Subcutaneous abdominal adipose tissue (tissue), 5 donors: ENCODE measurements around the gene PLSCR4.

ENCODE experiments used
- H3K27ac ChIP-seq: one replicate; pipeline ENCODE4 v1.7.0; 2013; ENCODE audit warnings: low read depth, mild to moderate bottlenecking, inconsistent platforms, low read length, moderate library complexity
- H3K27me3 ChIP-seq, 5 donors: one replicate each; pipeline ENCODE4 v1.7.0; 2013; ENCODE audit warnings: low read length in 5 of 5, inconsistent platforms in 1 of 5; ENCODE audit not compliant: control insufficient read depth in 5 of 5, insufficient read depth in 4 of 5
- H3K36me3 ChIP-seq, 5 donors: one replicate each; pipeline ENCODE4 v1.7.0; 2013; ENCODE audit warnings: low read length in 5 of 5; ENCODE audit not compliant: control insufficient read depth in 5 of 5, insufficient read depth in 5 of 5
- H3K4me1 ChIP-seq, 5 donors: one replicate each; pipeline ENCODE4 v1.7.0; 2013; ENCODE audit warnings: low read length in 5 of 5, mild to moderate bottlenecking in 3 of 5, moderate library complexity in 1 of 5; ENCODE audit not compliant: control insufficient read depth in 5 of 5, insufficient read depth in 5 of 5
- H3K4me3 ChIP-seq, 5 donors: one replicate each; pipeline ENCODE4 v1.7.0; 2013; ENCODE audit warnings: low read length in 5 of 5, low read depth in 1 of 5
- H3K9ac ChIP-seq, 5 donors: one replicate each; pipeline ENCODE4 v1.7.0; 2013; ENCODE audit warnings: low read length in 5 of 5, mild to moderate bottlenecking in 4 of 5, moderate library complexity in 3 of 5
- H3K9me3 ChIP-seq, 5 donors: one replicate each; pipeline ENCODE4 v1.7.0; 2013; ENCODE audit warnings: low read length in 5 of 5; ENCODE audit not compliant: control insufficient read depth in 5 of 5
- donor health status: healthy.
- donor health status: healthy.
- donor health status: healthy.
- donor health status: healthy.
- donor health status: healthy.

The PLSCR4 gene

DNA sequence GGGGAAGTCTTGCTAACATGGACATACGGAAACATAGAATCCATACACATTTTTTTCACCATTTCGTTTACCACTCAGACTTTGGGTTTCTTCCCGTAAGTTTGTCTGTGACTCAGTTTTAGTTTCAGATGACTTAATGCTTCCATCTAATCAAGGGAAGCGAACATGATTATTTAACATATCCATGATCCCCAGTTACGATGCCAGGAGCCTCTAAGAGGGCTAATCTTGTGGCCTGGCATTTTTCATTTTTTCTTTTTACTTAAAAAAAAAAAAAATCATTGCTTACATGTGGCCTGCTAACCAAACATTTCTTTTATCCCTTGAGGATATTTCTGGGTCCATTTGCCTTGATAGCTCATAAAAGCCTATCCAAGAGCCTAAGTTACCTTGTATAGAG is 69.7 kb downstream of the PLSCR4 start:
- Histone ChIP-seq H3K27me3 (no peaks in the 10 kb centered on the region), H3K9ac (no peak overlapping the region), H3K36me3 (no peaks in the 10 kb centered on the region), H3K4me1 (peaks cover 0 to 13% (median 9%) of the 10 kb centered on the region in 5 donors), H3K9me3 (no peaks in the 10 kb centered on the region), H3K4me3 (no peak overlapping the region), H3K27ac (no peak overlapping the region)

DNA sequence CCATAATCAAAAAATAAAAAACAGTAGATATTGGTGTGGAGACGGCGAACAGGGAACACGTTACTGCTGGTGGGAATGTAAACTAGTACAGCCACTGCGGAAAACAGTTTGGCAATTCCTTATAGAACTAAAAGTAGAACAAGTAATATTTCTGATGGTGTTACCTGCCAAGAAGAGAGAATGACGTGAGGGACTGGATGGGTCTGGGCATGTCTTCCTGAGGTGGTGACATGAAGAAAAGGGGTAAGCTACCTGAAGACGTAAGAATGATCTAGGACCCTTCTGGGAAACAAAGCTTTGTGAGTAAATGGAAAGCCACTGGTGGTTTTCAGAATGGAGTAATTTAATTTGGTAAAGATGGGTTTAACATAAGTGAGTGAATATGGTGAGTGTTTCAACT is 70.5 kb downstream of the PLSCR4 start:
- Histone ChIP-seq H3K27me3 (no peaks in the 10 kb centered on the region), H3K36me3 (no peaks in the 10 kb centered on the region), H3K9me3 (no peaks in the 10 kb centered on the region), H3K4me3 (no peak overlapping the region), H3K9ac (no peak overlapping the region), H3K4me1 (peaks cover 0 to 13% (median 9%) of the 10 kb centered on the region in 5 donors), H3K27ac (no peak overlapping the region)

DNA sequence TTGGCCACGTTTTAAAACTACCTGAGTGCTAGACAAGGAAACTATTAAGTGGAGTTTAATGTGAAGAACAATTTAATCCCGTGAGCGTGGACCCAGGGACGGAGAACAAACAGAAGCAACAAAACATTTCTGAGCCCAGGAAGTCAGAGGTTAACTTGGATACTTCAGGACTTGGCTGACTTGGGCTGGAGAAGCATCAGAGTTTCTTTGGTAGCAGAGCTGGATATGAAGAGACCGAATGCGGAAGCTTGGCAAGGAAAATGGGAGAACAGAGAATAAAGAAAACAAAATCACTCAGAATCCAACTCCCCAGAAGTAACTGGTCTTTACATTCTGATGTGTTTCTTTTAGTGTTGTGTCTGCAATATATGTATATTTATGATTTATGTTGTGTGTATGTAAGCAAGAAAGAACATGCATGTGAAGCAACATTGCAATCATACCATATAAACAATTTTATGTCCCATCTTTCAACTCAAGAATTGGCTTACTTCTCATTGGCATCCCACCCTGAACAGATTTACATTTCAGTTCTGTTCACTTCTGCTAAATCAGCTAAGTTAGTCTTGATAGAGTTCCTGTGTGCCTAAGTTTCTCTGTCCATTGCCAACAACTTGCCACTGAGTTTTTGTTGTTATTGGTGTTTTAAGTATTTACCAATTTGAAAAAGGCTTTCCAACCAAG is 72.8 kb downstream of the PLSCR4 start:
- Histone ChIP-seq H3K36me3 (no peaks in the 10 kb centered on the region), H3K4me3 (peak overlapping the region in 3 of 5 donors; percentile 0 to 47 (median 39)), H3K27ac (peak overlapping the region; percentile 63), H3K9me3 (no peaks in the 10 kb centered on the region), H3K27me3 (no peaks in the 10 kb centered on the region), H3K9ac (peak overlapping the region in 2 of 5 donors; percentile 12 to 59), H3K4me1 (peaks cover 0 to 13% (median 9%) of the 10 kb centered on the region in 5 donors)

DNA sequence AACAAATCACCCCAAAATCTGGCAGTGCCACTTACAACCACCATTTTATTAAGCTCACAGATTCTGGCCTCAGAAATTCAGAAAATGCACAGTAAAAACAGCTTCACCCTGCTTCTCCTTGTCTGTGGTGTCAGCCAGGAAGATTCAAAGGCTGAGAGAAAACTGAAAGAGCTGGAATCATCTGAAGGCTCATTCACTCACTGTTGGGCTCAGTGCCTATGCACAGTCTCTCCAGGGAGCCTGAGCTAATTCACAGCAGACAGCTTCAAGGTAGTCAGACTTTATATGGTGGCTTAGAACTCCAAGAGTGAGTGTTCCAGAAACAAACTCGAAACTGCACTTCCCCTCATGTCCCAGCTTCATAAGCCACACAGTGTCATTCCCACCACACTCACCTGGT is 73.4 kb downstream of the PLSCR4 start:
- peak overlapping the region in 4 of 5 donors; percentile 0 to 47 (median 34) for H3K4me3 ChIP-seq
- no peaks in the 10 kb centered on the region for H3K9me3 ChIP-seq
- peak overlapping the region; percentile 63 for H3K27ac ChIP-seq
- peaks cover 0 to 2% (median 0%) of the 10 kb centered on the region in 5 donors for H3K36me3 ChIP-seq
- H3K9ac ChIP-seq: peak overlapping the region in 2 of 5 donors; percentile 12 to 59
- peaks cover 0 to 13% (median 9%) of the 10 kb centered on the region in 5 donors for H3K4me1 ChIP-seq
- H3K27me3 ChIP-seq: no peaks in the 10 kb centered on the region

DNA sequence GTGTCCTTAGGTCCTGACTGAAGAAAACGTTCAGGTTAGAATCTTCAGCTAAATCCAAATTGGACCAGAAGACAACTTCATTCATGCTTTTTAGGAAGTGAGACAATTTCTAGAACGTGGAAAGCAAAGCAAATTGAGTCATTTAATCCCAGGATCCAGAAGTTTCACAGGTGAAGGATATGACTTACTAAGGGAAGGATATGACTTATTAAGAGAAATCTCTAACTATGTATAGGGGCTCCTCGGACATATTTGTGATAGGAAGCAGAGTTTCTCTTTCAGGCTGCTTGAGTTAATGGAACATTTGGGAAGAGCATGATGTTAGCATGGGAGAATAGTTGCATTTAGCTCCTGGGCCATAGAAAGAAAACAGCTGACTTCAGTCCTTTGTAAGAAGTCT is 73.8 kb downstream of the PLSCR4 start:
- H3K36me3 ChIP-seq: peaks cover 0 to 2% (median 0%) of the 10 kb centered on the region in 5 donors
- H3K9me3 ChIP-seq: no peaks in the 10 kb centered on the region
- no peak overlapping the region for H3K9ac ChIP-seq
- no peaks in the 10 kb centered on the region for H3K27me3 ChIP-seq
- H3K4me1 ChIP-seq: peaks cover 0 to 13% (median 9%) of the 10 kb centered on the region in 5 donors
- peak overlapping the region in 1 of 5 donors; percentile 28 for H3K4me3 ChIP-seq
- H3K27ac ChIP-seq: peak overlapping the region; percentile 63

DNA sequence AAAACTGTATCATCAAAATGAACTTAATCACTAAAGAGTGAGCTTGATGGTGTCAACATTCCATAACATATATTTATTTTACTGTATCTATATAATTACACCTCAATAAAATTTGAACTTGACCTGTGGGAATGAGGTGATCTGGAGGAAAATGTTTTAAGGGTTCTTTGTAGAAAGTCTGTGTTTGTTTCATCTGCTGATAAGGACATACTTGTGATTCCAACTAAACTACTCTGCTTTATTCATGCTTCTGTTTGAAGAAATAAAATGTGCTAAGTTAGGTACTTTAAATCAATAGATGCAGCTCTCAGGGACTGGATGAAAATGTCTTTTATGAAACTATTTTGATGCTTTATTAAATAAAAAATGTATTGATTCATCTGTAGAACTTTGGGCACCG is 78.3 kb downstream of the PLSCR4 start:
- peaks cover 0 to 3% (median 0%) of the 10 kb centered on the region in 5 donors for H3K9me3 ChIP-seq
- H3K4me3 ChIP-seq: no peak overlapping the region
- H3K4me1 ChIP-seq: peaks cover 0 to 5% (median 2%) of the 10 kb centered on the region in 5 donors
- peaks cover 0 to 2% (median 0%) of the 10 kb centered on the region in 5 donors for H3K36me3 ChIP-seq
- no peaks in the 10 kb centered on the region for H3K27me3 ChIP-seq
- H3K27ac ChIP-seq: no peak overlapping the region
- H3K9ac ChIP-seq: no peak overlapping the region

DNA sequence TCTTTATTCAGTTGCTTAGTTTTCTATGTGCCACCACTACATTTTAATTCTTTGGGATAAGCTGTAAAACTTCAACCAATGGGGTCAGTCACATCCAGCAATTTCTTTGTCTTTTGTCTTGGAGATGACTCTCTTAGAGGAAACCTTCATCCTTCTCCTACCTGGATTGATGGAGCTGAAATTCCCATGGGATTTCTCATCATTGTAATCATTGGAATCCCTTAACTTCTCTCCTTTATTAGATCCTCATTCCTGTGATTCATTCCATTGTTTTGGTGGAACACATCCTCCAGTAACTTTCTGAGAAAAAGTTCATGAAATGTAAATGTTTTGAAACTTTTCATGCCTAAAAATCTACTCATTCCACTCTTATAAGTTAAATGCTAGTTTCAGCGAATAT is 80.3 kb downstream of the PLSCR4 start:
- no peaks in the 10 kb centered on the region for H3K27me3 ChIP-seq
- no peak overlapping the region for H3K4me3 ChIP-seq
- H3K27ac ChIP-seq: no peak overlapping the region
- no peak overlapping the region for H3K9ac ChIP-seq
- H3K4me1 ChIP-seq: peaks cover 0 to 12% (median 0%) of the 10 kb centered on the region in 5 donors
- peaks cover 0 to 3% (median 0%) of the 10 kb centered on the region in 5 donors for H3K9me3 ChIP-seq
- H3K36me3 ChIP-seq: peaks cover 0 to 2% (median 0%) of the 10 kb centered on the region in 5 donors

DNA sequence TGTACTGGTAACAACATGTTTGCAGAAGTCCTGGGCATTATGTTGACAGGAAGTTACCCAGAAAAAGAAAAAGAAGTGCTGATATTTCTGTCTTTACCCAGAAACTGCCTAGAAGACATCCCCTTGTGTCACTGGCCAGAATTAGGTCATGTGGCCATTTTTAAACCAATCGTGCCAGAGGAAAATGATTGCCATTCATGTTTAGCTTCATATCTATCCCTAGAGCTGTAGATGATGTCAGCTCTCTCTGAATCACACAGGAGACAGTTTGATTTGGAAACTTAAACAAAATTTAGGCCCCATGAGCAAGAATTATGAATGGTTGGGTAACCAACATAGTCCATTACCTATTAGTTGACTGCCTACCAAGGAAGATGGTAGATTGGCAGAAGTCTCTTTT is 81.0 kb downstream of the PLSCR4 start:
- no peak overlapping the region for H3K9ac ChIP-seq
- peaks cover 0 to 15% (median 0%) of the 10 kb centered on the region in 5 donors for H3K4me1 ChIP-seq
- no peak overlapping the region for H3K4me3 ChIP-seq
- H3K9me3 ChIP-seq: peaks cover 0 to 3% (median 0%) of the 10 kb centered on the region in 5 donors
- H3K27me3 ChIP-seq: no peaks in the 10 kb centered on the region
- peaks cover 0 to 2% (median 0%) of the 10 kb centered on the region in 5 donors for H3K36me3 ChIP-seq
- H3K27ac ChIP-seq: no peak overlapping the region

DNA sequence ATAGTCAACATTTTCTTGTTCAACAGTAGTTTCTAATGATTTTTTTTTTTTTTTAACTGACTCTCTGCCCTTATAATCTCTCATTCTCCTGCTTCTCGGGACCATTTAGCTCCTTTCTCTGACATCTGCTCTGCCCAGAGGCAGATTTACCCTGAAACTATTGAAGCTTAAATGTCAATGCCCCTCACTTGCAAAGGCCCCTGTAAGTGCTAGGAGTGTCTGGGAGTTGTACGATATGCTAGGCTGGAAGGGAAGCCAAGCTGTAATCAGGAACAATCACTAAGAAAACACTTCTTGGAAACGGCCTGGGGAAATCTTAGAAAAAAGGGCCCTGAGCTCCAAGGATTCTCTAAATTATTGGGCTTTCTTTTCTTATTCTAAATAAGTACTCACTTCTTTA is 84.1 kb downstream of the PLSCR4 start:
- H3K4me1 ChIP-seq: peaks cover 3 to 32% (median 9%) of the 10 kb centered on the region in 5 donors
- H3K9me3 ChIP-seq: peaks cover 0 to 3% (median 0%) of the 10 kb centered on the region in 5 donors
- peak overlapping the region in 2 of 5 donors; percentile 61 to 66 for H3K9ac ChIP-seq
- H3K4me3 ChIP-seq: no peak overlapping the region
- H3K27ac ChIP-seq: peak overlapping the region; percentile 95
- no peaks in the 10 kb centered on the region for H3K36me3 ChIP-seq
- no peaks in the 10 kb centered on the region for H3K27me3 ChIP-seq

DNA sequence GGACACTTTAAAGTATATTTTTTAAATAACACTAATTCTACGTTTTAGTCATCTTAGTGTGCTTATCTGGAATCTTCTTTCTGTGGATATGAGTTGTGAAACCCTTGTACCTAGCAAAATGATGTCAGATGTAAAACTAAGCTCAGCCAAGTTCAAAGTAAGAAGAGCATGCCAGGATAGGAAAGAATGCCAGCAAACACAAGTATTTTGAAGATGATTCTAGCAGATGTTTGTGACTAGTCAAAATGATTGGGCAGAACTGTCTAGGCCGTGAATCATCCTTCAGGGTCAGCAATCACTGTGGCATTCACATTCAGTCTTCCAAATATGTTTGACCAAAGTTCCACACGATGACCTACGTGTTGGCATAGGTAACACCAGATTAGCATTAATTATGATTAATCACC is 84.5 kb downstream of the PLSCR4 start:
- Histone ChIP-seq H3K9ac (peak overlapping the region in 2 of 5 donors; percentile 61 to 66), H3K36me3 (no peaks in the 10 kb centered on the region), H3K4me1 (peaks cover 4 to 35% (median 13%) of the 10 kb centered on the region in 5 donors), H3K9me3 (peaks cover 0 to 3% (median 0%) of the 10 kb centered on the region in 5 donors), H3K4me3 (no peak overlapping the region), H3K27ac (peak overlapping the region; percentile 95), H3K27me3 (no peaks in the 10 kb centered on the region)
